HG03108 (cell line): ENCODE results near the gene LPP.

Experiments
- ATAC-seq: cut with Tn5 transposase; IDR thresholded peaks from one replicate; pipeline ENCODE4 v1.9.1; 2021; ENCODE audit warnings: moderate library complexity; ENCODE audit not compliant: unreplicated experiment

Gene LPP

GRCh38 chr3:188503647-188504046, 349.7 kb downstream of the LPP start:
- no peak for ATAC-seq

GRCh38 chr3:188505151-188505550, 351.2 kb downstream of the LPP start:
- no peak for ATAC-seq

GRCh38 chr3:188505911-188506310, 352.0 kb downstream of the LPP start:
- ATAC-seq, result no peak

- no peak for ATAC-seq
Observed at GRCh38 chr3:188506446-188506845, 352.5 kb downstream of the LPP start.

GRCh38 chr3:188507244-188507720, 353.3 kb downstream of the LPP start:
- no peak for ATAC-seq

GRCh38 chr3:188508454-188508853, 354.5 kb downstream of the LPP start:
- no peak for ATAC-seq

GRCh38 chr3:188509316-188509715, 355.4 kb downstream of the LPP start:
- no peak for ATAC-seq

- no peak for ATAC-seq
Observed at GRCh38 chr3:188510366-188510765, 356.4 kb downstream of the LPP start.

GRCh38 chr3:188513662-188514328, 359.8 kb downstream of the LPP start:
- ATAC-seq, result no peak

- ATAC-seq, result no peak
Observed at GRCh38 chr3:188516515-188516914, 362.6 kb downstream of the LPP start.

GRCh38 chr3:188518416-188518815, 364.5 kb downstream of the LPP start:
- ATAC-seq, result no peak

- no peak for ATAC-seq
Observed at GRCh38 chr3:188518835-188519452, 365.0 kb downstream of the LPP start.

- no peak for ATAC-seq
Observed at GRCh38 chr3:188520466-188520865, 366.5 kb downstream of the LPP start.

GRCh38 chr3:188522115-188522514, 368.2 kb downstream of the LPP start:
- ATAC-seq, result no peak

GRCh38 chr3:188523291-188523690, 369.3 kb downstream of the LPP start:
- ATAC-seq, result no peak

GRCh38 chr3:188524052-188524451, 370.1 kb downstream of the LPP start:
- no peak for ATAC-seq

- ATAC-seq, result no peak
Observed at GRCh38 chr3:188526057-188526456, 372.1 kb downstream of the LPP start.

- no peak for ATAC-seq
Observed at GRCh38 chr3:188527389-188527788, 373.4 kb downstream of the LPP start.

GRCh38 chr3:188528396-188528795, 374.4 kb downstream of the LPP start:
- ATAC-seq, result no peak

GRCh38 chr3:188529228-188529627, 375.3 kb downstream of the LPP start:
- ATAC-seq, result no peak

GRCh38 chr3:188530226-188530625, 376.3 kb downstream of the LPP start:
- ATAC-seq, result no peak

GRCh38 chr3:188531210-188531609, 377.3 kb downstream of the LPP start:
- no peak for ATAC-seq

- no peak for ATAC-seq
Observed at GRCh38 chr3:188533172-188533571, 379.2 kb downstream of the LPP start.
